ENCODE data around the gene GPD1.

The GPD1 gene

DNA sequence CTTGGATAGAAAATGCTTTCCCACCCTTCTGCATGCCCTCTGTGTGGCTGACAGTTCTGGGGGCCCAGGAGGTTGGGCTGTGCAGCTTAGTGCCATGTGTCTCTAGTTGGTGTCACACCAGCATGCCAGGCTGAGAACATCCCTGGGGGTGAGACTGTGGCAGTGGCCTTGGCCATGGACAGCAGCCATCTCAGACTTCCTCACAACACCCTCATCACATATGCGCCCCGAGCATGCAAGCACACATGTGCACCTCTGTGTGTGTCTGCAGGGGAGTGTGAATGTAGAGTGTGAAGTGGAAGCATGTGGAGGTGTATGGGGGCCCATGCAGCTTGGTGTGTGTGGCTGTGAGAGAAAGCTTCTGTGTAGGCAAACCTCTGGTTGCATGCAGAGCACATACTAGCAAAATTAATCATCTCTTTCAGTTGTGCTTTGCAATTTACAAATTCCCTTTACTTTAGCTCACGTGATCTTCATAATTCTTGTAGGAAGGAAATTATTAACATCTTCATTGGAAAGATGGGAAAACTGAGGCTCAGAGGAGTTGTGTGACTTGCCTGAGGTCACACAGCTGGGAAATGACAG lies 38.0 kb upstream of the GPD1 start:
- TF ChIP-seq GATA3 (IDR thresholded peaks at IDR 0.05; ENCODE audit: low read depth, low read length), result no peak
- no peak for TF ChIP-seq GATA2 (IDR thresholded peaks at IDR 0.05; ENCODE audit: low read depth, low read length)

GRCh38 chr12:50066402-50066801 lies 37.4 kb upstream of the GPD1 start:
- TF ChIP-seq GATA3 (IDR thresholded peaks at IDR 0.05; ENCODE audit: low read depth, low read length), result no peak
- no peak for TF ChIP-seq GATA2 (IDR thresholded peaks at IDR 0.05; ENCODE audit: low read depth, low read length)

DNA sequence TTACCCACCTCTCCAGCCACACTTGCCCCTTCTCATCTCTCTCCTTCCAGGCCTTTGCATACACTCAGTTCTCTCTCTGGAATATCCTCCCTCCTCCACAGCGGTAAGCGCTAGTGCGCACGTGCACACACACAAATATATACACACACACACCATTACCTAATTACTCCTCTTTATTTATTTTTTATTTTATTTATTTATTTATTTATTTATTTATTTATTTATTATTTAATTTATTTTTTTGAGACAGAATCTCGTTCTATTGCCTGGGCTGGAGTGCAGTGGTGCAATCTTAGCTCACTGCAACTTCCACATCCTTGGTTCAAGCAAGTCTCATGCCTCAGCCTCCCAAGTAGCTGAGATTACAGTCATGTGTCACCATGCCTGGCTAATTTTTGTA lies 34.7 kb upstream of the GPD1 start:
- TF ChIP-seq GATA2 (IDR thresholded peaks at IDR 0.05; ENCODE audit: low read depth, low read length) (no peak), GATA3 (IDR thresholded peaks at IDR 0.05; ENCODE audit: low read depth, low read length) (no peak)

GRCh38 chr12:50069539-50069938 lies 34.3 kb upstream of the GPD1 start:
- no peak for TF ChIP-seq GATA2 (IDR thresholded peaks at IDR 0.05; ENCODE audit: low read depth, low read length)
- TF ChIP-seq GATA3 (IDR thresholded peaks at IDR 0.05; ENCODE audit: low read depth, low read length), result no peak

GRCh38 chr12:50070314-50071060 lies 33.3 kb upstream of the GPD1 start:
- TF ChIP-seq GATA3 (IDR thresholded peaks at IDR 0.05; ENCODE audit: low read depth, low read length) (no peak), GATA2 (IDR thresholded peaks at IDR 0.05; ENCODE audit: low read depth, low read length) (no peak)

GRCh38 chr12:50072198-50072907 lies 31.5 kb upstream of the GPD1 start:
- no peak for TF ChIP-seq GATA3 (IDR thresholded peaks at IDR 0.05; ENCODE audit: low read depth, low read length)
- TF ChIP-seq GATA2 (IDR thresholded peaks at IDR 0.05; ENCODE audit: low read depth, low read length), result no peak

DNA sequence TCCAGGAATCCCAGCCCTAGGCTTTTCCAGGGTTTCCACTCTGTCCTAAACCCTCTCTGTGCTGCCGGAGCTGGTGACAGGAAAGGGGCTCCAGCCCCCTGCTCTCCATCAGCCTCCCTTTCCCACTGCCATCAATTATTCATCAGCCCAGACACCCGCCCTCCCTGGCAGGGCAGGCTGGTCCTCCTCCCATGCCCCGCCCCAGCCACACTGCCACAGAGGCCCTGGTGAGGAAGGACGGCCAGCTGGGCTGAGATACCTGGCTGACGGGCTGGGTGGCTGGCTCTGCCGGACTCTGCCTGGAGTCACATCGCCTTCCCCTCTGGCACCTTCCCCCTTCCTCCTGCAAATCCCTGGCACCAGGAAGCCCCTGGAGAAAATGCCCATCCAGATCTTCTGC lies 30.6 kb upstream of the GPD1 start:
- TF ChIP-seq GATA2 (IDR thresholded peaks at IDR 0.05; ENCODE audit: low read depth, low read length) (no peak), GATA3 (IDR thresholded peaks at IDR 0.05; ENCODE audit: low read depth, low read length) (no peak)

DNA sequence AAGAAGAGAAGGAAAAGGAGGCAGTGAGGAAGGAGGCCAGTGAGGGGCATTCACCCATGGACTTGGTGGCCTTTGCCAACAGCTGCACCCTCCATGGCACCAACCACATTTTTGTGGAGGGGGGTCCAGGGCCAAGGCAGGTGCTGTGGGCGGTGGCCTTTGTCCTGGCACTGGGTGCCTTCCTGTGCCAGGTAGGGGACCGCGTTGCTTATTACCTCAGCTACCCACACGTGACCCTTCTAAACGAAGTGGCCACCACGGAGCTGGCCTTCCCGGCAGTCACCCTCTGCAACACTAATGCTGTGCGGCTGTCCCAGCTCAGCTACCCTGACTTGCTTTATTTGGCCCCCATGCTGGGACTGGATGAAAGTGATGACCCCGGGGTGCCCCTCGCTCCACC lies 30.1 kb upstream of the GPD1 start:
- TF ChIP-seq GATA3 (IDR thresholded peaks at IDR 0.05; ENCODE audit: low read depth, low read length) (no peak), GATA2 (IDR thresholded peaks at IDR 0.05; ENCODE audit: low read depth, low read length) (no peak)

DNA sequence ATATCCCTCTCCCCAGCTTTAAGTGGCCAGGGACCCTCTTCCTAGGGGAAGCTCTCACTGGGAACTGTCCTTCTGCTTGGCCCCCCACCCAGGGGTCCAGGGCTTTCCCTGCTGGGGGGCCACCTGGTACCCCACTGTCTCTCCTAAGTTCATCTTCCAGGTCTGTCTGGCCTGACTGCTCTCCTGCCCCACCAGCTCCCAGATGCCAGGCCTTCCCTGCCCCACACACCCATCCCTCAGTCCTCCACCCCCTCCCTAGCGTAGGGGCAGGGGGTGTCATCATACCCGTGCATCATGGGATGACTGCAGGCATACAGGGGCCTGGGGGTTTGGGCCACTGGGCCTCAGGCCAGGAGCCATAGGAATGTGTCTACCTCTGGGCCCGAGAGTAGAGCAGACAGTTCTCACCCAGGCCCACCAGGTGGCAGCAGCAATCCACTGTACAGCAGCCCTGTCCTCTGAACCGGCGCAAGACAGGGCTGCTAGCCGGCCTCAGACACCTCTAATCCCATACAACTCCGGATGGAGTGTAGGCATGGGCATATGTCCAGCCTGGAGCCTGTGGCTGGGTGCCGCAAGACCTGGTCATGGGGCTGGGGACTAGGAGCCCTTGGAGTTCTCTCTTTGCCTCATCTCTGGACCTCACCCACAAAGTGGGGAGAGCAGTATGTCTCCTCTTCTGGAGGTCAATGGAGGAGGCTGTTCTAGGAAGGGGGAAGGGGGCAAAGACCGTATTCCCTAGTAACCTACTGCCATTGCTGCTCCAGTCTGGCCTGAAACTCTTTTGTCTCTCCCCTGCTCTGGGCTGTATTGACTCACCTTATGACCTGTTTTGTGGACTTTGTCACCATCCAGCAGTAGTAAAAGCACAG lies 28.6 kb upstream of the GPD1 start:
- no peak for TF ChIP-seq GATA2 (IDR thresholded peaks at IDR 0.05; ENCODE audit: low read depth, low read length)
- TF ChIP-seq GATA3 (IDR thresholded peaks at IDR 0.05; ENCODE audit: low read depth, low read length), result no peak

DNA sequence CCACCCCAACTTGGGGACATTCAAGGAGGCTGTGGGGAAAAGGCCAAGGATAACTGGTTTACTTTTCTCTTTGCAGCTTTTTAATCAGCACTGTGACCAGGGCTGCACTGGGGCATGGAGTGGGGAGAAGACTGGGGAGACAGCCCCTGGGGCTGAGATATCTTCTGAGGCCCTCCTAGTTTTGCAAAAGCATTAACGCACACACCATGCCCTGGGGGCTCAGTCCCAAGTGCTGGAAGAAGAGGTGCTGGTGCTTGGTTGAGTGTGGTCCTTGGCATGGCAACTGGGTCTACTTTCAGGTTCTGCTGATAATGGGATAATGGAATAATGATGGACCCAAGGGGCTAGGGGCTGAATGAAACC lies 28.0 kb upstream of the GPD1 start:
- TF ChIP-seq GATA3 (IDR thresholded peaks at IDR 0.05; ENCODE audit: low read depth, low read length) (no peak), GATA2 (IDR thresholded peaks at IDR 0.05; ENCODE audit: low read depth, low read length) (no peak)

DNA sequence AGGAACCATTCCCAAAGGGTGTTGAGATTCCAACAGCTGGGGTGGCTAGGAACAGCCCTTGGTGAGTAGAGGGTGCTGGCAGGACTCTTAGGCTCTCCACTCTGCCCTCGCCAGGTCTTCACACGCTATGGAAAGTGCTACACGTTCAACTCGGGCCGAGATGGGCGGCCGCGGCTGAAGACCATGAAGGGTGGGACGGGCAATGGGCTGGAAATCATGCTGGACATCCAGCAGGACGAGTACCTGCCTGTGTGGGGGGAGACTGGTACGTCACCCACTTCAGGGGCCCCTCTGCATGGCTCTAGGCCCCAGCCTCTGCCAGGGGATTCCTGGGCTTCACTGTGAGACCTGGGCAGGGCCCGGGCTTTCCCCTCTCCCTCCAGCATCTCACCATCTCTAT lies 26.7 kb upstream of the GPD1 start:
- TF ChIP-seq GATA2 (IDR thresholded peaks at IDR 0.05; ENCODE audit: low read depth, low read length), result no peak
- TF ChIP-seq GATA3 (IDR thresholded peaks at IDR 0.05; ENCODE audit: low read depth, low read length), result no peak

- no peak for TF ChIP-seq GATA3 (IDR thresholded peaks at IDR 0.05; ENCODE audit: low read depth, low read length)
- no peak for TF ChIP-seq GATA2 (IDR thresholded peaks at IDR 0.05; ENCODE audit: low read depth, low read length)
These were observed 25.5 kb upstream of the GPD1 start for GRCh38 chr12:50078281-50078680.

- TF ChIP-seq GATA3 (IDR thresholded peaks at IDR 0.05; ENCODE audit: low read depth, low read length), result no peak
- TF ChIP-seq GATA2 (IDR thresholded peaks at IDR 0.05; ENCODE audit: low read depth, low read length), result no peak
These were observed 24.0 kb upstream of the GPD1 start for GRCh38 chr12:50079771-50080170.
